ENCODE data around the gene AFF2.

The AFF2 gene

DNA sequence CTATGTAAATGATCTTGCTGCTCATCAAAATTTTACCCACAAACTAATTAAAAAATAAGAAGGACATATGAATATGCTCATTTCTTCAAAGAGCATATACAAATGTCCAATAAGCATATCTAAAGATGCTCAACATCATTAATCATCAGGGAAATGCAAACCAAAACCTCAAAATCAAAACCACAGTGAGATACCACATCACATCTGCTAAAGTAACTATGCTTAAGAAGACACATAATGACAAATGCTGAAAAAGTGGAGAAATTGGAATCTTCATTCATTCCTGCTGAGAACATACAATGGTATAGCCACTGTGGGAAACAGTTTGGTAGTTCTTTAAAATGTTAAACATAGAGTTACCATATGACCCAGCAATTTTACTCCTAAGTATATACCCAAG is 81.9 kb downstream of the AFF2 start:
- DNase-seq (ENCODE audit: low read depth in 2 of 2), result no peak

GRCh38 chrX:148588649-148589310 is 88.4 kb downstream of the AFF2 start:
- DNase-seq (ENCODE audit: low read depth in 2 of 2), result no peak

DNA sequence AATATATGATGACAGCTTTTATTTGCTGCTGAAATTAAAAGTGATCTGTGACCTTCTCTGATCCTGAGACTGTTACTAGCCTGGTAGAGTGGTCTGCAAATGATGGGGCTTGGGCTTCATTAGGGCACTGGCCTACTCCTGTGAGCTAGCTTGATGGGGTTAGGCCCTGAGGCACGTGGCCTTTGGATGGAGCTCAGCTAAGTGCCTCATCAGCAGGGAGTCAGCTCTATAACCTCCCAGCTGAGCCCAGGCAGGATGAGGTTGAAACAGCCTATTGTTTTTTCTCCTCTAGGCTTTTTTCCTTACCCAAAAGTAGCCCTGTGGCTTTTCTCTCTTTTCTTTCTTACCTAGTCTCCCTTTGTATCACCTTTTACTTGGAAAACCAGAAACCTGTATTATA is 92.2 kb downstream of the AFF2 start:
- no peak for DNase-seq (ENCODE audit: low read depth in 2 of 2)

- DNase-seq (ENCODE audit: low read depth in 2 of 2), result no peak
Observed at GRCh38 chrX:148593146-148593545, 92.7 kb downstream of the AFF2 start.

DNA sequence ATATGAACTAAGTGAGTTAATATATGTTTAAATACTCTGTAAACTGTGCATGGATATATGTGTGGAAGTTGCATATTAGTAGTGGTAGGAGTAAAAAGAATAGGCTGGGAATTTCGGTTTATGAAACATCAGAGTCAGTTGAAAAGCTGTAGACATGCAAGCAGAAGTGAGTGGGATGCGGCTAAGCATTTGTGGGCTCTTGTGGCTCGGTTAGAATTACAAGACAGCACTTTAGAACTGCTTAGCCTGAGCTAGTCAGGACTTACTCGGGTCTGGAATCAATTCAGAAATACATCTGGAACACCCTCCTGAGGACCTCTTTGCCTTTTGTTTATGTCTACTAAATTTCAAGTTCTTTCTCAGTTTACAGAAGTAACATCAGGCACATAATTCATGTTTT is 93.6 kb downstream of the AFF2 start:
- no peak for DNase-seq (ENCODE audit: low read depth in 2 of 2)

- DNase-seq (ENCODE audit: low read depth in 2 of 2), result no peak
Observed at GRCh38 chrX:148599404-148599803, 99.0 kb downstream of the AFF2 start.

- no peak for DNase-seq (ENCODE audit: low read depth in 2 of 2)
Observed at GRCh38 chrX:148600131-148600530, 99.7 kb downstream of the AFF2 start.

GRCh38 chrX:148600581-148600980 is 100.2 kb downstream of the AFF2 start:
- DNase-seq (ENCODE audit: low read depth in 2 of 2), result no peak

- no peak for DNase-seq (ENCODE audit: low read depth in 2 of 2)
Observed at GRCh38 chrX:148601034-148601433, 100.6 kb downstream of the AFF2 start.

DNA sequence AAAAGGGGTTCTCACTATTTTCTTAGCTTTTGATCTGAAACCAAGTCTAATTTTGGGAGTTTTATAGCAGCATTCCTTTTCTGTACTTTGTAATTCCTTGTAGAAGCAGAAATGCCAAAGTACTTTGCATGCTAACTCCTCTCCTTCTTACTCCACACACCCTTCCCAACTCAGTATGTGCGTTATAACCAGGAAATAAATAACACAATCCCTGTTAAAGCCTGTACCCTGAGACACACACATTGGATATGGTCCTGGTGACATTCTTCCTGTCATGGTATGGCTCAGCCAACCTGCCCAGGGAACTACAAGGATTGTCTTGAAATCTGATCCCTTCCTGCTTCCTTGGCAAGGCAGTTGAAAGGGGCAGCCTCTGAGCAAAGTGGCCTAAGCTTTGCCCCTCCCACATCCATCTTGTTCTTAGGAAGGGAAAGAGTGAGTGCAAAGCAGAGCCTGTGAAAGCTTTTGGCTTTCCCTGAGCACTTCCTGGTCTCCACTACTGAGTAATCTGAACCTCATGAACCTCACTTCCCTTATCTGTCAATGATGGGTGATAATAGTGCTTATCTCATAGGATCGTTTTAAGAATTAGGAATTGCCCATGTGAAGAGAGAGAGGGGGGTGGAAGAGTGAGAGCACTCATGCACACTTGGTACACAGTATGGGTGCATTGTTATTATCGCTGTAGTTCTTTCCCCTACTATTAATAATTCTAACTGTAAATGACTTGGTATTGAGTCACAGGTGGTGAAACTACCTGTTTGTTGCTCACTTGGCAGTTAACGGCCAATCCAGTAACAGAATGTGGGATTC is 109.3 kb downstream of the AFF2 start:
- no peak for DNase-seq (ENCODE audit: low read depth in 2 of 2)

- no peak for DNase-seq (ENCODE audit: low read depth in 2 of 2)
Observed at GRCh38 chrX:148610328-148610698, 109.9 kb downstream of the AFF2 start.

DNA sequence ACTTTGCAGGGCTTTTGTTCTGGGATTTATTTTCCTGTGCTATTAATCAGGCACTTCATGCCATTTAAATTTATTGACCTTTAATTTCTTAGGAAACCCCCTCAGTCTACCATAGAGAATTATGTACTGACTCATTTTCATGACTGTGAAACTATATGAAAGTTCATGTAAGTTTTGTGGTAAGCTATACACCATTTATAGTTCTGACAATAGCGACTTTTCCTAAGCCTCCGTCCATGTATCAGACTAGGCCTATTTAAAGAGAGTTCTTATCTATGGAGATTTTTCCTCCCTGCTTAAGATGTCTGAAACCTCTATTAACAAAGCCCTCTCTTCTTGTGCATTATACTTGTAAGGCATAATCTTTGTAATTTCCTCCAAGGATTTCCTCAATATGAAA is 111.6 kb downstream of the AFF2 start:
- DNase-seq (ENCODE audit: low read depth in 2 of 2), result no peak

DNA sequence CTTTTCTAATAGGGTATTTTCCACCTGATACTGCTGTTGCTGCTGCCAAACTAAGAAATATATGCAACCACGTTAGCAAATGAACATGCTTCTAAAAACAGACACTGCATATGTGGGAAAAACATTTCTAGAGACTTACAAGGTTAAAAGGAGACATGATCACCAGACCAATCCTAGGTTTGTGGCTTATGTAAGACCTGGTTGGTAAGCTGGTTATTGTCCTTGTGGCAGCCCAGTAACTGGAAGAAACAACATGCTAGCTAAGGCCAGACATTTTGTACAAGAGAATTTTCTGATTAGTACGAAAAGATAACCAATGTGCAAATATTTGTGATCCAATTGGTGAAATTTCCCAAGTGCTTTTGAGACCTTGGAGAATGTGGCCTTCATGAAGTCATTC is 112.0 kb downstream of the AFF2 start:
- no peak for DNase-seq (ENCODE audit: low read depth in 2 of 2)

DNA sequence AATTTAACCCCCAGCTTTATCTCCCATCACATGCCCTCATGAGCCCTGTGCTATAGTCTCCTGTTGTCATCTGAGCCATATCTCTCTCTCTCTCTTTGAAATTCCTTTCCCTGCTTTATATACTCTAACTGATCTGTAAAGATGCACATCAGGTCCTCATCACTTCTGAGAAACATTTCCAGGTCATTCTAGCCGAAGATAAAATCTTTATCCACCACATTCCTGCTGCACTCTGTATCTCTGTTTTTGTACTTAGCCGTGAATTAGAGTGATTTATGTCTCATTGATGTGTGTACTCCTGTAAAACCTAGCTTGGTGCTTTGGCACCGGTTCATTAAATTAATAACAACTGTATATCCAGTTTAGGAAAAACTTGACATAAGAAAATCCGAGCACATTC is 113.2 kb downstream of the AFF2 start:
- no peak for DNase-seq (ENCODE audit: low read depth in 2 of 2)

GRCh38 chrX:148615491-148615890 is 115.1 kb downstream of the AFF2 start:
- no peak for DNase-seq (ENCODE audit: low read depth in 2 of 2)

DNA sequence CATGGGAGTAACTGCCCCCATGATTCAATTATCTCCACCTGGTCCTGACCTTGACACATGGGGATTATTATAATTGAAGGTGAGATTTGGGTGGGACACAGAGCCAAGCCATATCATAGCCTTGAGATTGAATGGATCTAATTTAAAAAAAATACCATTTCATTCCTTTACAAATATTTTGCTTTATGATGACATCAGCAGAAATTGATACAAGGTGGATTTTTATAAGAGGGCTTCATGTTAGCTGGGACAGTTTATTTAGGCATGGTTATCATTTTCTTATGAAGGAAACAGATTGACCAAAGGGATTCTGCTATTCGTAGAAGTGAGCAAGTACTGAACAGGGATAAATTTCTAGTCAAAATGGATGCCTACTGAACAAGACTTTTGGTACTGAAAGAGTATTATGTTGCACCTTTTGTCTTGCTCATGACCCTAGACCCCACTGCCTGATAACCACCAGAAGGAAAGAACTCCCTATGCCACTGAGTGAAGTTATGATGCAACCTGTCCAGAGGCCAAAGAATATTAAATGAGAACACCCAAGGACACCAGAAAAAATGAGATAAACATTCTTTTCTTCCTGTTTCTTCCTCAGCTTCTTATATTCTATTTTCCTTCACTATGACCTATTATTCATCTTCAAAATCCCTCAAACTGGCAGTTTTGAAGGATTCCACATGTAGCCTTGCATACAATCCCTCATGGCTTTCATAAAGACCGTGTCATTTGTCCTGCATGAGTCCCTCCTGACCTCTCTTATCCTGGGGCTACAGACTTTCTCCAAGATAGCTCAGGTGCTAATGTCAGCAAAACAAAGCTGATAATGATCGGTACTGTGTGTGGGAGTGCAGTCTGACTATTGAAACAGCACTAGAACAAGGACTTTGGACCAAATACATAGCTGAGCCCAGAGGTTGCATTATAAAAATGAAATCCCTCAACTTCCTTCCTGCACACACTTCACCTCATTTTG is 118.3 kb downstream of the AFF2 start:
- DNase-seq (ENCODE audit: low read depth in 2 of 2), result no peak

DNA sequence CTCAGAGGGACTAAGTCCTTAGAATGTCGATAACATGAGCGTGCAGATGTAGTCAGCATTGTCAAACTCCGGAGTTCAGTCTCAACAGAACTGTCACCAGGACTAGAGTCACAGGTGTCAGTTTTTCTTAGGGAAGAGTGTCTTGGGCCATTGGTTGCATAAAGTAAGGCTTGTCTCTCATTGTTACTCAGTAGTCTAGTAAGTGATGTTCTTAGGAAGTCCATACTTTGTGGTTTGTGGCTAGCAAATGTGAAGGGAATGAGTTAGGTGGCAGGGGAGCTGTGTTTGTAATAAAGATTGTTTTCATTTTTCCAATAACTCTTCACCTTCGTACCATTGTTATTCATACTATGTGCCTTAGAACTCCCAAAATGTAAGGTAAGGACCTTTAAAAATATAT is 119.6 kb downstream of the AFF2 start:
- DNase-seq (ENCODE audit: low read depth in 2 of 2), result no peak

- no peak for DNase-seq (ENCODE audit: low read depth in 2 of 2)
Observed at GRCh38 chrX:148624951-148625474, 124.6 kb downstream of the AFF2 start.

GRCh38 chrX:148628621-148629020 is 128.2 kb downstream of the AFF2 start:
- DNase-seq (ENCODE audit: low read depth in 2 of 2), result no peak

GRCh38 chrX:148629434-148629833 is 129.0 kb downstream of the AFF2 start:
- no peak for DNase-seq (ENCODE audit: low read depth in 2 of 2)

DNA sequence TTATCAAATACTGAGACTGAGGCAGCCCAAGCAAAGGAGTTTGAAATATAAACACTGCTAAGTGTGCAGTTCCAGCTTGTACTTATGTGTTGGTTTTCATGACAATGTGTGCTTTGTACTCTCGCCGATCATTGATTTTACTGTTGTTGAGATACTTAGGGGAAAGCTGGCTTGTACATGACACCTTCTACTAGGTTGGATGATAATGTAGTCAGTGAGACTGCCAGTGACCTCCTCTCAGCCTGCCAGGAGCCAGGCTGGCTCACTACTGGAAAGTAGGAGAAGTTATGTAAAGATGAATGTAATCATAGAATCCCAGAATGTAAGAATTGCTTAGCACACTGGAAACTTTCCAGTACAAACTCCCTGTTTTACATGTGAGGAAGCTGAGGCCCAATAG is 132.0 kb downstream of the AFF2 start:
- no peak for DNase-seq (ENCODE audit: low read depth in 2 of 2)

All from stimulated activated CD8-positive, alpha-beta memory T cell treated with anti-CD3 and anti-CD28 coated beads, Interleukin-2, amount 100 ng/mL, for 1 hour (primary cell).